Neuron (in vitro differentiated cells): ENCODE measurements around the gene PMVK.

ENCODE experiments used
- H2AFZ ChIP-seq: one replicate; pipeline ENCODE4 v1.6.1; 2013; ENCODE audit warnings: low read depth, mild to moderate bottlenecking, inconsistent platforms, low read length, moderate library complexity
- H3K27me3 ChIP-seq: one replicate; pipeline ENCODE4 v1.6.1; 2013; ENCODE audit warnings: low read length; ENCODE audit not compliant: insufficient read depth
- H3K36me3 ChIP-seq: one replicate; pipeline ENCODE4 v1.6.1; 2013; ENCODE audit warnings: low read length; ENCODE audit not compliant: insufficient read depth
- H3K4me1 ChIP-seq: one replicate; pipeline ENCODE4 v1.6.1; 2013; ENCODE audit warnings: low read length; ENCODE audit not compliant: insufficient read depth
- H3K4me3 ChIP-seq: 2 replicates; pipeline ENCODE4 v1.5.1; 2013; ENCODE audit warnings: mild to moderate bottlenecking, low read length, moderate library complexity
- H3K9me3 ChIP-seq: one replicate; pipeline ENCODE4 v1.6.1; 2013; ENCODE audit warnings: low read length

Gene PMVK

GRCh38 chr1:154961207-154962155 is 25.0 kb upstream of the PMVK start, which contains the start of gene PYGO2:
Gene PYGO2, minus strand, starts transcription at chr1:154961782. Its CDS starts 206 bp downstream, at chr1:154961576.
- peaks cover 45% of the 10 kb centered on the region for H3K36me3 ChIP-seq
- peak within 1 kb of the TSS; percentile 64 for H2AFZ ChIP-seq
- no peaks in the 10 kb centered on the region for H3K9me3 ChIP-seq
- H3K27me3 ChIP-seq = no peaks in the 10 kb centered on the region
- peak within 1 kb of the TSS; percentile 83 for H3K4me3 ChIP-seq
- H3K4me1 ChIP-seq = peaks cover 34% of the 10 kb centered on the region

GRCh38 chr1:154960446-154961136 is 24.1 kb upstream of the PMVK start:
- Histone ChIP-seq H3K4me1 (peaks cover 39% of the 10 kb centered on the region), H2AFZ (no peak overlapping the region), H3K27me3 (no peaks in the 10 kb centered on the region), H3K36me3 (peaks cover 36% of the 10 kb centered on the region), H3K9me3 (no peaks in the 10 kb centered on the region), H3K4me3 (peak overlapping the region; percentile 83)

- H3K36me3 ChIP-seq = peaks cover 28% of the 10 kb centered on the region
- H3K27me3 ChIP-seq = no peaks in the 10 kb centered on the region
- H3K9me3 ChIP-seq = no peaks in the 10 kb centered on the region
- no peak overlapping the region for H3K4me3 ChIP-seq
- H2AFZ ChIP-seq = no peak overlapping the region
- H3K4me1 ChIP-seq = peaks cover 51% of the 10 kb centered on the region
These were observed 22.9 kb upstream of the PMVK start for GRCh38 chr1:154959426-154959780.

- H2AFZ ChIP-seq = no peak overlapping the region
- H3K27me3 ChIP-seq = no peaks in the 10 kb centered on the region
- H3K9me3 ChIP-seq = no peaks in the 10 kb centered on the region
- no peak overlapping the region for H3K4me3 ChIP-seq
- peaks cover 56% of the 10 kb centered on the region for H3K4me1 ChIP-seq
- H3K36me3 ChIP-seq = peaks cover 24% of the 10 kb centered on the region
These were observed 22.3 kb upstream of the PMVK start for GRCh38 chr1:154958681-154959425.

- peaks cover 59% of the 10 kb centered on the region for H3K4me1 ChIP-seq
- H3K9me3 ChIP-seq = no peaks in the 10 kb centered on the region
- peaks cover 16% of the 10 kb centered on the region for H3K36me3 ChIP-seq
- H3K27me3 ChIP-seq = no peaks in the 10 kb centered on the region
- no peak overlapping the region for H2AFZ ChIP-seq
- no peak overlapping the region for H3K4me3 ChIP-seq
These were observed 21.5 kb upstream of the PMVK start for GRCh38 chr1:154958036-154958435.

- no peaks in the 10 kb centered on the region for H3K9me3 ChIP-seq
These were observed 20.7 kb upstream of the PMVK start for GRCh38 chr1:154957091-154957657.

GRCh38 chr1:154956544-154956941 is 20.0 kb upstream of the PMVK start:
- Histone ChIP-seq H3K9me3 (no peaks in the 10 kb centered on the region), H3K4me1 (peaks cover 50% of the 10 kb centered on the region), H3K36me3 (peaks cover 17% of the 10 kb centered on the region), H2AFZ (no peak overlapping the region), H3K27me3 (no peaks in the 10 kb centered on the region), H3K4me3 (peak overlapping the region; percentile 65)

More at GRCh38 chr1:154957091-154957657, 20.7 kb upstream of the PMVK start:
- Histone ChIP-seq H3K27me3 (no peaks in the 10 kb centered on the region), H3K4me1 (peaks cover 52% of the 10 kb centered on the region), H3K36me3 (peaks cover 15% of the 10 kb centered on the region), H2AFZ (no peak overlapping the region), H3K4me3 (no peak overlapping the region)

- Histone ChIP-seq H3K4me1 (peaks cover 48% of the 10 kb centered on the region), H3K27me3 (no peaks in the 10 kb centered on the region), H3K9me3 (no peaks in the 10 kb centered on the region), H3K36me3 (peaks cover 23% of the 10 kb centered on the region), H3K4me3 (peak within 1 kb of the TSS; percentile 65), H2AFZ (peak within 1 kb of the TSS; percentile 11)
These were observed 19.4 kb upstream of the PMVK start, which contains the start of gene PBXIP1 for GRCh38 chr1:154955718-154956543. Gene PBXIP1, minus strand, starts transcription at chr1:154956099. Its CDS starts 2,378 bp downstream, at chr1:154953721.

- Histone ChIP-seq H3K27me3 (no peaks in the 10 kb centered on the region), H3K4me1 (peaks cover 41% of the 10 kb centered on the region), H3K36me3 (peaks cover 31% of the 10 kb centered on the region), H3K9me3 (no peaks in the 10 kb centered on the region), H3K4me3 (peak overlapping the region; percentile 65), H2AFZ (no peak overlapping the region)
These were observed 18.7 kb upstream of the PMVK start for GRCh38 chr1:154955039-154955717.

GRCh38 chr1:154954541-154954940 is 18.0 kb upstream of the PMVK start:
- Histone ChIP-seq H3K36me3 (peaks cover 28% of the 10 kb centered on the region), H3K4me1 (peaks cover 41% of the 10 kb centered on the region), H3K27me3 (no peaks in the 10 kb centered on the region), H3K9me3 (no peaks in the 10 kb centered on the region), H3K4me3 (peak overlapping the region; percentile 65), H2AFZ (no peak overlapping the region)

GRCh38 chr1:154953611-154954038 is 17.1 kb upstream of the PMVK start:
- H2AFZ ChIP-seq = no peak overlapping the region
- H3K27me3 ChIP-seq = no peaks in the 10 kb centered on the region
- no peaks in the 10 kb centered on the region for H3K9me3 ChIP-seq
- H3K36me3 ChIP-seq = peaks cover 20% of the 10 kb centered on the region
- peaks cover 41% of the 10 kb centered on the region for H3K4me1 ChIP-seq
- no peak overlapping the region for H3K4me3 ChIP-seq
